T-cell (primary cell): ENCODE data around the gene SPATA31A7. TPM values are rescaled to one million over a fixed set of nuclear protein-coding genes. Genes with fewer than 3 reads are reported as not detected.
"Not testable (repeated sequence)": the region's sequence is repeated elsewhere in the genome, so short reads cannot be mapped to it uniquely, and the experiment has no call there.

Experiments
- ATAC-seq, 4 experiments: fragments of 200-7000 bp in 3 of 4; fragments of 150-1000 bp in 1 of 4; cut with Tn5 transposase; replicated peaks in 1 of 4; 1 replicate in 3 of 4; 2 replicates in 1 of 4; pipeline ENCODE4 v1.10.0; 2021; ENCODE audit warnings: moderate library complexity in 3 of 4, mild to moderate bottlenecking in 2 of 4, moderate number of reproducible peaks in 1 of 4
- CTCF ChIA-PET, 2 donors: fragments of 300-600 bp; sonication (Branson Sonifier 250); formaldehyde crosslinking; loops; one replicate each; lab custom pipeline; 2022; ENCODE audit warnings: antibody characterized with exemption in 2 of 2; lab: Charles Lee
- POLR2A ChIA-PET, 2 donors: fragments of 300-600 bp; sonication (Branson Sonifier 250); formaldehyde crosslinking; loops; one replicate each; lab custom pipeline; 2022; ENCODE audit warnings: antibody characterized with exemption in 2 of 2; lab: Charles Lee
- DNase-seq, 35 experiments: peaks; one replicate each; pipeline versions ENCODE4 v3.0.0 to v3.0.0-alpha.2; 2013 to 2023
- H3K27ac ChIP-seq: one replicate; pipeline ENCODE4 v1.5.1; 2013; ENCODE audit warnings: low read length
- H3K27me3 ChIP-seq, 2 experiments: replicated peaks in 1 of 2; 1 replicate in 1 of 2; 2 replicates in 1 of 2; pipeline versions ENCODE4 v1.6.1 to v1.7.0; 2013; ENCODE audit warnings: low read length in 1 of 2, mixed read lengths in 1 of 2; ENCODE audit not compliant: control insufficient read depth in 2 of 2, insufficient read depth in 2 of 2; ENCODE audit errors: extremely low read depth in 1 of 2
- H3K36me3 ChIP-seq, 2 donors: 1 replicate in 1 of 2; 2 replicates in 1 of 2; pipeline versions ENCODE4 v1.6.1 to v1.7.0; 2013; ENCODE audit warnings: low read length in 1 of 2; ENCODE audit not compliant: control insufficient read depth in 2 of 2, insufficient read depth in 1 of 2; ENCODE audit errors: extremely low read depth in 1 of 2
- H3K4me1 ChIP-seq, 2 experiments: 1 replicate in 1 of 2; 2 replicates in 1 of 2; pipeline versions ENCODE4 v1.6.1 to v1.7.0; 2013; ENCODE audit warnings: low read length in 2 of 2, mixed read lengths in 1 of 2; ENCODE audit not compliant: insufficient read depth in 2 of 2, control insufficient read depth in 1 of 2; ENCODE audit errors: extremely low read depth in 1 of 2
- H3K4me3 ChIP-seq, 2 donors: 1 replicate in 1 of 2; 2 replicates in 1 of 2; pipeline versions ENCODE4 v1.5.1 to v1.7.0; 2013; ENCODE audit warnings: mild to moderate bottlenecking in 2 of 2, low read length in 1 of 2, moderate library complexity in 1 of 2; ENCODE audit not compliant: control insufficient read depth in 1 of 2; ENCODE audit errors: extremely low read depth in 1 of 2
- H3K9me3 ChIP-seq: 2 replicates; pipeline ENCODE4 v1.7.0; 2013
- H3K27ac Mint-ChIP-seq, 2 donors: one replicate each; pipeline ENCODE4 v1.8.0; 2020 to 2021; ENCODE audit warnings: mild to moderate bottlenecking in 2 of 2, mixed read lengths in 2 of 2
- H3K27me3 Mint-ChIP-seq, 2 donors: one replicate each; pipeline ENCODE4 v1.8.0; 2021 to 2022; ENCODE audit warnings: mixed read lengths in 2 of 2
- H3K36me3 Mint-ChIP-seq: one replicate; pipeline ENCODE4 v1.8.0; 2021; ENCODE audit warnings: mixed read lengths
- H3K4me1 Mint-ChIP-seq, 3 donors: one replicate each; pipeline ENCODE4 v1.8.0; 2020 to 2022; ENCODE audit warnings: mixed read lengths in 3 of 3, mild to moderate bottlenecking in 1 of 3
- H3K4me3 Mint-ChIP-seq, 3 donors: one replicate each; pipeline ENCODE4 v1.8.0; 2020 to 2022; ENCODE audit warnings: mild to moderate bottlenecking in 3 of 3, mixed read lengths in 3 of 3, moderate library complexity in 3 of 3
- H3K9me3 Mint-ChIP-seq, 3 donors: one replicate each; pipeline ENCODE4 v1.8.0; 2020 to 2022; ENCODE audit warnings: mixed read lengths in 3 of 3
- WGBS: methylation state at CpG from one replicate; pipeline ENCODE4 v1.1.5; 2013; ENCODE audit warnings: missing lambda C conversion rate; ENCODE audit not compliant: insufficient coverage; 5-methylcytosine and 5-hydroxymethylcytosine counted together
- total RNA-seq, 35 experiments: library from RNA in 6 of 35; stranded (reverse) in 6 of 35; fragments of 120-200 nt in 1 of 35; gene quantifications; one replicate each; pipeline versions ENCODE4 v1.2.1 to v1.2.4 and lab custom pipeline; 2013 to 2026

SPATA31A7 gene
- total RNA-seq (not detected), total RNA-seq (lab: John Stamatoyannopoulos, UW) (0 to 0.05 (median 0) reads per million in 29 experiments)
- total RNA-seq (2013), result not detected

DNA sequence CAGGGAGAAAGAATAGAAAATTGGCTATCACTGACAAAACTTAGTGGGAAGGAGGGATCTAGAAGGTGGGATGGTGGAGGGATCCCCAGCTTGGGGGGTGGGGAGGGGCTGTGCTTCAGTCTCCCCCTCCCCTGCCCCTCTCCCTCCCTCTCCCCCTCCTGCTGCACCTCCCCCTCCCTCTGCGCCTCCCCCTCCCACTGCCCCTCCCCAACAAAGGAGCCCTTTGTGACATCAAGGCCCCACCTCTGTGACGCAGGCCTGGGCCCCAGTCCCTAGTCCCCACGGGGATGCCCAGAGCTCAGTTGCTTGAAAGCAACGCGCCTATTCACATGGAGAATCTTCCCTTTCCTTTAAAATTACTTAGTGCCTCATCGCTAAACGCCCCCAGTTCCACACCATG, at the start of gene SPATA31A7:
TSS of gene SPATA31A7 (plus strand) at position 301 of the 400 bp plus-strand sequence. CDS start at position 330, 29 bp downstream.
- POLR2A ChIA-PET, H3K27me3 ChIP-seq, H3K36me3 ChIP-seq, H3K9me3 ChIP-seq, H3K4me1 ChIP-seq, H3K4me3 Mint-ChIP-seq, H3K27me3 Mint-ChIP-seq, DNase-seq, H3K27ac ChIP-seq, H3K36me3 Mint-ChIP-seq, CTCF ChIA-PET, H3K4me1 Mint-ChIP-seq, H3K4me3 ChIP-seq, ATAC-seq, H3K27ac Mint-ChIP-seq, H3K9me3 Mint-ChIP-seq: not testable (repeated sequence)
- WGBS, result no CpG with 5 or more reads among the region's 7 CpGs

DNA sequence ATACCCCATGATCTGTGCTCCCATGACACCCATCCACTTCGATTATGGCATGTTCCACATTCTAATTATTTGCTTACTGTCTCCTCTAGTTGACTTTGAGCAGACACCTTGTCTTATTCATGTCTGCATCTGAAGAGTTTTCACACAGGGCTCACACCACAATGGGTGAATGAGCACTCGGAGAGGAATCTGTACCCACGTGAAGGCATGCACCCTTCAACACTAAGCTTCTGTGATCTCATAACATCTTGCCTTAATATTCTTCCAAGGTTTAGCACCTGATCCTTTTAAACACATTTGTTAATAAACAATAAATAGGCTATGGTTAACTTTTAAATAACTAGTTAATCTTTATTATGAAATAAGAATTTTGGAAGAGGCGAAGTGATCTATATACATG, 36.6 kb downstream of the SPATA31A7 start:
- H3K4me3 Mint-ChIP-seq, H3K4me1 Mint-ChIP-seq, H3K27ac ChIP-seq, H3K9me3 Mint-ChIP-seq, POLR2A ChIA-PET, CTCF ChIA-PET, ATAC-seq, H3K36me3 ChIP-seq, H3K4me1 ChIP-seq, H3K27me3 ChIP-seq, H3K27ac Mint-ChIP-seq, H3K4me3 ChIP-seq, H3K27me3 Mint-ChIP-seq, DNase-seq, H3K36me3 Mint-ChIP-seq, H3K9me3 ChIP-seq: not testable (repeated sequence)
- WGBS, result no CpG with 5 or more reads among the region's 4 CpGs
